Fibroblast of mammary gland (primary cell): ENCODE results near the gene PALLD.
A peak's percentile ranks its signal among the peaks of the same experiment; 100 is the strongest.

Experiments used
- DNase-seq: peaks from one replicate; pipeline ENCODE4 v3.0.0-alpha.2; 2010; ENCODE audit warnings: low read depth
- H3K4me3 ChIP-seq: 2 replicates; pipeline ENCODE4 v1.5.1; 2011; ENCODE audit warnings: low read depth, mild to moderate bottlenecking, low read length, moderate library complexity; ENCODE audit not compliant: control insufficient read depth
- TF ChIP-seq, protein P1 (sequence below): conservative IDR thresholded peaks from 2 replicates; pipeline ENCODE4 v1.5.1; 2011; ENCODE audit warnings: low read depth, low read length, inconsistent platforms; ENCODE audit not compliant: control insufficient read depth, insufficient read depth

Gene PALLD

DNA sequence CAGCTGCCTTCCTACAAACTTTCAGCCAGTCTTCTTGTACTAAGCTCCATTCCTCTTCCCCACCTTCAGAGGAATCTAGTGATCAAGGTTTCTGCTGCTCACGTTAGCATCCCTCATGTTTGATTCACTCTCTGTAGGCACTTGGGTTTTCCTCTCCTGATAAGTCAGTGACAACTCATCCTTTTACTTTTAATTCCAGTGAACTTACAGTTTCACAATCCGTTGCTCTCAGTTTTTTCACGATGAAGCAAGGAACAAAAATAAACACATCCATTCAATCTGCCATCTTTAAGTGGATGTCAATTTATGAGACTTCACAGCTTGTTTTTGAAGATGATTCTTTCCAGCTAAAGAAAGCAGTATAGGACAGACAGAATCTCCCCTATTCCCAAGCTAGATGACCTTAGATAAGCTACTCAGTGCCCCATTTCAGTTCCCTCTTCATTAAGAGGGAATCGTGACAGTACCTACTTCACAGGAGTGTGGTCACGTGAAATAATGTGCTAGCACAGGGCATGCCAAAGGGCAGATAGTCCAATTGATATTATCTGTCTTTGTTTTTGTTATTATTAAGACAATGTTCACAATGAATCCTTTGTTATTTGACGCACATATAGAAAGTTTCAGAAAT lies 234.3 kb downstream of the PALLD start:
- DNase-seq, result peak; percentile 59
- TF ChIP-seq, protein P1, sequence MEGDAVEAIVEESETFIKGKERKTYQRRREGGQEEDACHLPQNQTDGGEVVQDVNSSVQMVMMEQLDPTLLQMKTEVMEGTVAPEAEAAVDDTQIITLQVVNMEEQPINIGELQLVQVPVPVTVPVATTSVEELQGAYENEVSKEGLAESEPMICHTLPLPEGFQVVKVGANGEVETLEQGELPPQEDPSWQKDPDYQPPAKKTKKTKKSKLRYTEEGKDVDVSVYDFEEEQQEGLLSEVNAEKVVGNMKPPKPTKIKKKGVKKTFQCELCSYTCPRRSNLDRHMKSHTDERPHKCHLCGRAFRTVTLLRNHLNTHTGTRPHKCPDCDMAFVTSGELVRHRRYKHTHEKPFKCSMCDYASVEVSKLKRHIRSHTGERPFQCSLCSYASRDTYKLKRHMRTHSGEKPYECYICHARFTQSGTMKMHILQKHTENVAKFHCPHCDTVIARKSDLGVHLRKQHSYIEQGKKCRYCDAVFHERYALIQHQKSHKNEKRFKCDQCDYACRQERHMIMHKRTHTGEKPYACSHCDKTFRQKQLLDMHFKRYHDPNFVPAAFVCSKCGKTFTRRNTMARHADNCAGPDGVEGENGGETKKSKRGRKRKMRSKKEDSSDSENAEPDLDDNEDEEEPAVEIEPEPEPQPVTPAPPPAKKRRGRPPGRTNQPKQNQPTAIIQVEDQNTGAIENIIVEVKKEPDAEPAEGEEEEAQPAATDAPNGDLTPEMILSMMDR, result no peak
- H3K4me3 ChIP-seq, result no peak overlapping the region

DNA sequence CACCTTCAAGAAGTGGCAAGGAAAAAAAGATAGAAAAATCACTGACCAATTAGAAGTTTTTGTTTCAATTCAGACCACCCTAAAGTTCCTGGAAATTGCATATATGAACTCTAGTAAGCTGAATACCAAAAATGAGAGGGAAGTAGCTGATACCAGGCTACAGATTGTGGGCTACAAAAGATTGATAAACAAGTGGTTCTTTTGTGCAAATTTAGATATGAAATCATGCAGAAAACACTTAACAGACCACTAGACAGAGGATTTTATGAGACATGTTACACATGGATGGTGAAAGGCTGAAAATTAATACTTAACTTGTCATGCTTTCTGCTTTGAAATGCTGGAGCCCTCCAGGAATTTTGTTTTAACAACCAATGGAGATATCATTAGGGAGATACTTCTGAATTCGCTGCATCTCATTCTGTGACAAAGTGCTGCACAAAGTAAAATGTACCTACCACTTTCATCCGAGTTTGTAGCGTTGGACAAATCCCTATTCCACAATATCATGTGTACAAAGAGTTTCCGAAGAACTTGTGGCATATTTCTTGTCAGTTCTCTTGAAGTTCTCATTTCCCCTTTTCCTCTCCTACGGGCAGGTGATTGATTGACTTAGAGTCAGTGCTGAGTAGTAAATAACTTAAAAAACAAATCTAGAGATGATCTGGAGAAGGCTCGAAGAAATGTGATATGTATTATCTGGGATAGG lies 235.0 kb downstream of the PALLD start:
- DNase-seq, result no peak
- no peak overlapping the region for H3K4me3 ChIP-seq

DNA sequence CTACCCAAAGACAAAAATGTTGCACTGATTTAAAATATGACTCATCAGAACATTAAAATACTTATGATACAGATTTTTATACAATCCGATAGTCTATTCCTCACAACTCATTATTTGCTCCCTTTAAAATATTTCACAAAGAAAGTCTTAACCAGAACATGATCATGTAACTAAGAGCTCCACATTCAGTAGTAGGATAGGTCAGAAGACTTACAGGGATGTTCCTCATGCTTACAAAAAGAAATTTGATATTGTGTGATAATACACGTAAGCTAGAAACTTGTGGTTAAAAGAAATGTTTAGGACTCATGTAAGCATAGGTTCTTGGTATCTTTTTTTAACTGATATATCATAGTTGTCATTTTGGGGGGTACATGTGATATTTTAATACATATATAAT lies 235.9 kb downstream of the PALLD start:
- no peak overlapping the region for H3K4me3 ChIP-seq
- no peak for DNase-seq
- TF ChIP-seq, protein P1, result no peak

More for the DNA sequence above, 235.0 kb downstream of the PALLD start:
- TF ChIP-seq, protein P1, result no peak

DNA sequence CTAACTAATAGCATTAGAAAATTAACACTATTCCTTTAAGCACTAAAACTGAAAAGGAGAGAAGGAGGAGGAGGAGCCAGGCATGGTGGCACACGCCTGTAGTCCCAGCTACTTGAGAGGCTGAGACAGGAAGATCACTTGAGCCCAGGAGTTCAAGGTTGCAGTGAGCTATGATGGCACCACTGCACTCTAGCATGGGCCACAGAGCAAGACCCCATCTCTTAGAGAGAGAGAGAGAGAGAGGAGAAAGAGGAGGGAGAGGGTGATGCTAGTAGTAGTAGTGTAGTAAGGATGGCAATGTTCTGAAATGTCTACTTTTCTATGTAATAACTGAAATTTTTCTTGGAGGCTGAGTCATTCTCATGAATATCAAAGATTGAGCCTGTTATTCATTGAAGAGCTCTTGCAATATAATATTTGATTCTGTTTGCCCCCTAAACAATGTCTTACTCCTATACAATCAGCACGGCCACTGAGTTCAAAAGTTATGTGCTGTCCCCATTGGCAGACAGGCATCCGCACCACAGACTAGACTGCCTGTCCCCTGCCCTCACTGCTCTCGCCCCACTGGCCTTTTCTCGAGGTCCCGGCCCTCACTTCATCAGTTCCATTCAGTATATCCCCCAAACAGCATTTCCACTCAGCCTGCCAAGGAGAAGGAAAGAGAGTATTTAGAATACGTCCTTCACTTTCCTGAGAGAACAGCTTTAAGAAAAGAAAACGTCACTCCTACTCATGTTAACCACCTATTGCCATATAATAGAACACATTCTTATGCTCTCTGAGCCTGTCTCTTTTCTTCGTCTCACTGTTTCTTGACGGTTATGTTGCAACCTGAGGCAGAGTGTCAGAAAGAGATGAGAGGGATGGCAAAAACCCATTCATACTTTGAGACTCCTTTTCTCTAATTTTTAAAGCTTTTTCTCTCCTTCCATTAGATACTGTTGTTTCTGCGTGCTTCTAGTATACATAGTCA lies 238.1 kb downstream of the PALLD start:
- TF ChIP-seq, protein P1, result no peak
- DNase-seq, result peak; percentile 49
- no peak overlapping the region for H3K4me3 ChIP-seq

DNA sequence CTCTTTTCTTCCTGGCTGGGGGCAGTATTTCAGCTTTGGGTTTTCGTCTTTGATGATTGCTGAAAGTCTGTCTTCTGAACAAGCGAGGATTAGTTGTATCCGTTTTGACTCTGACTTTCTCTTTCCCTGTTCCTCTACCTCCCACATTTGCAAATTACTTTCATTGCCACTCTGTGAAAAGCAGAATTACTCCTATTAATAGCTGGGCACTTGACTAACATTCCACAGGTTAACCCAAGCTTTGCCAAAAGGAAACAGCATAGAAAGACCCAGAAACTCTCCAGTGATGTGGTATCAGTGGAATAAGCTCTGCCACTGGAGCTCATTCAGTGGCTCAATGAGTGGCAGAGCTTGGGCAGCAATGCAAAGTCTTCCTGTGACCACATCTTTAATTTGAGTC lies 238.9 kb downstream of the PALLD start:
- TF ChIP-seq, protein P1, result no peak
- DNase-seq, result no peak
- no peak overlapping the region for H3K4me3 ChIP-seq

DNA sequence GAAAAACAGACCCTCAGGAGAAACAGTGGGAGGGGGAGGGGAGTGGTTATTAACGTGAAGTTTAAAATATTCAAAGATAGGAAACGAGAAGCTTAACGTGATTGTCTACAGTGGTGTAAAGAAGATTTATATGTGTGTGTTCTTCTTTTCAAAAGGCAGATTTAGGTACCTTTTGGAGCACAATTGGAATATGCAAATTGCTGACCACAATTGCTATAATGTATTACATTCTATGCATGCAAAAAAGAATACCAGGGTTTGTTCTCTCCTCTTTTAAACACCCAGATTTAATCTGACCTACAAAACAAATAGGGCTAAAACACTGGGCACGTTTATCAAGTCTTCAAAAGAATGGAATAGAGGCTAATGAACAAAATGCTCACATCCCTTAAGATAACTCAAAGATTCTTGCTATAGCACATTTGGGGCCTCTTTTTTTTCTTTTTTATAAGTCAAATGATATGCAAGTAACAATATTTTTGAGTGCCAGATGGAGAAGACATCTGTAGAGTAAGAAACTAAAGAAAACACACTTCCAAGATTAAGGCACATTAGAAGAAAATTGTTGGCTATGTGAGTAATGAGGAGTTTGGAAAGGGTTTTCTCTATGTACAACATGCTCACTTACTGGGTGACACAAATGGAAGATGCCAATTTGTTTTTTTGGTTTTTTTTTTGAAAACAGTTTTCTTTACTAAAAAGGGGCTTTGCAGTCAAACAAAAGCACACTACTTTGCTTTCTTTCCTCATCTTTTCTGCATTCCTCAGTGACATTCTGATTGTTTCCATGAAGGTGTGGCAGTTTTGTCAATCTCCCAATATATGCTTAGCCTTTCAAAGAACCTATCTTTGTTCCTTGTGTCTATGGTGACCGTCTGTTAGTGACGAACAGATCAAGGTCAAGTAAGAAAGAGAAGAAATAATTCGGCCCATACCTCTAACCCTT lies 240.3 kb downstream of the PALLD start:
- DNase-seq, result no peak
- H3K4me3 ChIP-seq, result no peak overlapping the region
- TF ChIP-seq, protein P1, result no peak
